Uterus (tissue), 2 donors: ENCODE results near the gene MST1.

Experiments used
- CTCF ChIP-seq, 4 experiments: fragments of 200-600 bp in 2 of 4; fragments of 450-650 bp in 2 of 4; sonication (generic) in 2 of 4; IDR thresholded peaks; one replicate each; pipeline ENCODE4 v1.5.1; 2016 to 2019; ENCODE audit warnings: antibody characterized with exemption in 4 of 4, mild to moderate bottlenecking in 2 of 4, moderate library complexity in 1 of 4
- POLR2A ChIP-seq, 2 donors: fragments of 450-650 bp; IDR thresholded peaks; one replicate each; pipeline ENCODE4 v1.6.1; 2016; ENCODE audit warnings: antibody characterized with exemption in 2 of 2, mild to moderate bottlenecking in 1 of 2, moderate library complexity in 1 of 2

GRCh38 chr3:49703956-49704355, 14.7 kb upstream of the MST1 start:
- TF ChIP-seq POLR2A (IDR thresholded peaks at IDR 0.05) (no peak), CTCF (IDR thresholded peaks at IDR 0.05) (no peak)
